GM18507 (cell line): ENCODE measurements around the gene ORMDL3.
"Not testable (repeated sequence)": the region's sequence is repeated elsewhere in the genome, so short reads cannot be mapped to it uniquely, and the experiment has no call there.

Source experiments
- DNase-seq: peaks from one replicate; pipeline ENCODE4 v3.0.0; 2011; ENCODE audit warnings: low read depth; ENCODE audit not compliant: insufficient read length; ENCODE audit errors: extremely low spot score
- FAIRE-seq: peaks from 2 replicates; lab custom pipeline; 2011; peaks lifted over from hg19 to GRCh38; lab: Jason Lieb, UNC

ORMDL3 gene

GRCh38 chr17:39898088-39898487 lies 29.3 kb downstream of the ORMDL3 start:
- no peak for FAIRE-seq
- DNase-seq: no peak

- FAIRE-seq (no peak), DNase-seq (no peak)
These were observed 32.6 kb downstream of the ORMDL3 start for GRCh38 chr17:39894681-39895376.

DNA sequence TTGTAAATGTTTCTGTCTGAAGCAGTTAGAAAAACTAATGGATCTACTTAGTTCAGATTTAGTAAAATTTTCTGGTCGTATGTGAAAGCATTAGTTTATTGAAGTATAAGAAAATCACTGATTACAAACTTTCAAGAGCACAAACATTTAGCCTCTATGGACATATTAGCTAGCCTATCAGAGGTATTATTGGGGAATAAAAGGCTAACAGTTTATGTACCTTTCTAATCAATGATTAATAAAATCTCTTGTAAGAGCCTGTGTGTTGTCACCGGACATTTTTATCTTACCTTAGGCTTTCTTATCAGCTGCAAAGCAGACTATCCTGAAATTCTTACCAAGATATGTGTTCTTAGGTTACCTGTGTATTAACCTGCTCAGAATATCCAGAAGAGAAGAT lies 38.2 kb downstream of the ORMDL3 start:
- no peak for DNase-seq
- no peak for FAIRE-seq

GRCh38 chr17:39887078-39887477 lies 40.3 kb downstream of the ORMDL3 start:
- no peak for FAIRE-seq

DNA sequence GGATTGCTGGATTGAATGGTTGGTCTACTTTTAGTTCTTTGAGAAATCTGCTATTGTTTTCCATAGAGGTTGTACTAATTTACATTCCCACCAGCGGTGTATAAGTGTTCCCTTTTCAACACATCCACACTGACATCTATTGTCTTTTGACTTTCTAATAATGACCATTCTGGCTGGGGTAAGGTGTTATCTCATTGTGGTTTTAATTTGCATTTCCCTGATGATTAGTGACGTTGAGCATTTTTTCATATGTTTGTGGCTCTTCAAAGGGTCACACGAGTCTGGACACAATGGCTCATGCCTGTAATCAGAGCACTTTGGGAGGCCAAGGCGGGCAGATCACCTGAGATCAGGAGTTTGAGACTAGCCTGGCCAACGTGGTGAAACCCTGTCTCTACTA lies 41.3 kb downstream of the ORMDL3 start:
- DNase-seq: not testable (repeated sequence)

More at GRCh38 chr17:39887078-39887477, 40.3 kb downstream of the ORMDL3 start:
- DNase-seq: no peak

GRCh38 chr17:39872751-39873150 lies 54.6 kb downstream of the ORMDL3 start:
- peak; percentile 41 for FAIRE-seq

More for the DNA sequence above, 41.3 kb downstream of the ORMDL3 start:
- not testable (repeated sequence) for FAIRE-seq

DNA sequence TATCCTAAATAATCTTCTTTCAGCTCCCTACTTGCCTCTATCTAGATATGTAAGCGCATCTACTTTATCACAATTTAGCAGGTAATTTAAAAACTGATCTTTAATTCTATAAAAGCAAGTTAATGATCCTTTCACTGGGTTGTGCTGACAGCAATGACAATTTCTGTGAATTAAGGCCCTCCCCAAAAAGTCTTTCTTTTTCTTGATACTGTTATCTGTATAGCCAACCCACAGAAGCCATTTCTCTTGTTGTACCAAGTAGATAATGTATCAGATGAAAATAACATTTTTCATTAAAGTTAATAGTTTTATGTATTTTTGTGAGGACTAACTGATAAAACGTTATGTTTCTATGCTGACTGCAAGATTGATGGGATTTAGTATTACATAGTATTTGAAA lies 55.6 kb downstream of the ORMDL3 start:
- DNase-seq (no peak), FAIRE-seq (no peak)

More at GRCh38 chr17:39872751-39873150, 54.6 kb downstream of the ORMDL3 start:
- DNase-seq: no peak
